GM12878 (cell line): Measurements from ENCODE around the gene ATG4A. TPM values are rescaled to one million over a fixed set of nuclear protein-coding genes. Genes with fewer than 3 reads are reported as not detected.

Experiments
- ATAC-seq: fragments of 200-7000 bp; cut with Tn5 transposase; 3 replicates; pipeline ENCODE4 v1.9.1; 2020; ENCODE audit warnings: mild to moderate bottlenecking, moderate library complexity
- BruUV-seq: library from RNA; stranded (reverse); fragments of 400-500 nt; replicated peaks from 2 replicates; lab custom pipeline; 2021; lab: Mats Ljungman, UMichigan
- CTCF ChIA-PET: fragments of 300-600 bp; sonication (Branson Sonifier 250); formaldehyde crosslinking; extraction: SDS; loops from one replicate; lab custom pipeline; 2021; ENCODE audit warnings: inconsistent platforms; lab: Yijun Ruan, JAX
- POLR2A ChIA-PET: fragments of 350-600 bp; formaldehyde crosslinking; extraction: SDS; loops from one replicate; lab custom pipeline; 2021; ENCODE audit warnings: inconsistent platforms; lab: Charles Lee
- RAD21 ChIA-PET: fragments of 300-600 bp; sonication (Branson Sonifier 250); formaldehyde crosslinking; loops from one replicate; lab custom pipeline; 2023; ENCODE audit warnings: antibody characterized with exemption; ENCODE audit not compliant: unreplicated experiment; lab: Charles Lee
- SMC1A ChIA-PET: fragments of 300-600 bp; sonication (Branson Sonifier 250); formaldehyde crosslinking; loops from one replicate; lab custom pipeline; 2023; ENCODE audit not compliant: unreplicated experiment, uncharacterized antibody; lab: Charles Lee
- DNase-seq: peaks from one replicate; pipeline ENCODE4 v3.0.0-alpha.2; 2011; ENCODE audit warnings: low read depth, low spot score
- FAIRE-seq: peaks from 3 replicates; lab custom pipeline; 2011; peaks lifted over from hg19 to GRCh38; lab: Jason Lieb, UNC
- H2AFZ ChIP-seq: 2 replicates; pipeline ENCODE4 v1.6.0; 2011; ENCODE audit warnings: low read depth, low read length, control low read depth; ENCODE audit not compliant: control insufficient read depth
- H3K27ac ChIP-seq: 2 replicates; pipeline ENCODE4 v1.5.1; 2011; ENCODE audit warnings: control low read depth; ENCODE audit not compliant: control insufficient read depth, insufficient read depth
- H3K27me3 ChIP-seq, 2 experiments: replicated peaks in 1 of 2; 2 replicates each; pipeline versions ENCODE4 v1.6.0 to v1.6.1; 2011; ENCODE audit warnings: low read length in 1 of 2; ENCODE audit not compliant: control insufficient read depth in 2 of 2, insufficient read depth in 2 of 2
- H3K36me3 ChIP-seq, 2 experiments: 2 replicates each; pipeline ENCODE4 v1.5.1; 2011; ENCODE audit warnings: low read length in 1 of 2; ENCODE audit not compliant: control insufficient read depth in 2 of 2, insufficient read depth in 2 of 2
- H3K4me1 ChIP-seq: 2 replicates; pipeline ENCODE4 v1.6.1; 2011; ENCODE audit warnings: mild to moderate bottlenecking, low read length, moderate library complexity, mixed read lengths; ENCODE audit not compliant: control insufficient read depth, insufficient read depth
- H3K4me2 ChIP-seq: 2 replicates; pipeline ENCODE4 v1.6.0; 2011; ENCODE audit warnings: control low read depth; ENCODE audit not compliant: control insufficient read depth, insufficient read depth
- H3K4me3 ChIP-seq: fragments of 200-600 bp; sonication (generic); 2 replicates; pipeline ENCODE4 v1.5.1; 2016
- H3K79me2 ChIP-seq: 2 replicates; pipeline ENCODE4 v1.6.0; 2011; ENCODE audit warnings: low read length; ENCODE audit not compliant: control insufficient read depth, insufficient read depth
- H3K9ac ChIP-seq: 2 replicates; pipeline ENCODE4 v1.8.0; 2011; ENCODE audit warnings: low read length, control low read depth, mixed read lengths; ENCODE audit not compliant: control insufficient read depth, insufficient read depth
- H3K9me3 ChIP-seq: replicated peaks from 3 replicates; pipeline ENCODE4 v1.5.1; 2011; ENCODE audit warnings: mild to moderate bottlenecking, low read length; ENCODE audit not compliant: control insufficient read depth, insufficient read depth
- H4K20me1 ChIP-seq: 2 replicates; pipeline ENCODE4 v1.6.0; 2011; ENCODE audit not compliant: control insufficient read depth, insufficient read depth
- CBX5 ChIP-seq: sonication (generic); IDR thresholded peaks from 2 replicates; pipeline ENCODE4 v1.6.1; 2016; ENCODE audit warnings: low read depth, moderate library complexity, mild to moderate bottlenecking, inconsistent platforms
- EZH2 ChIP-seq: IDR thresholded peaks from 2 replicates; pipeline ENCODE4 v1.6.1; 2012; ENCODE audit warnings: low read depth, mild to moderate bottlenecking, control low read depth, inconsistent platforms, low read length, borderline replicate concordance; ENCODE audit not compliant: control insufficient read depth
- FOS ChIP-seq: IDR thresholded peaks from 3 replicates; pipeline ENCODE4 v1.6.1; 2011; ENCODE audit warnings: borderline replicate concordance; ENCODE audit not compliant: insufficient read length; ENCODE audit errors: extremely low read depth
- HDAC2 ChIP-seq: fragments of 200-600 bp; sonication (generic); IDR thresholded peaks from 2 replicates; pipeline ENCODE4 v1.6.1; 2017
- NFYB ChIP-seq: IDR thresholded peaks from 2 replicates; pipeline ENCODE4 v1.6.1; 2011; ENCODE audit warnings: low read depth, mild to moderate bottlenecking, low read length, improper control_type of control experiment, moderate library complexity; ENCODE audit not compliant: insufficient read depth
- RELA ChIP-seq: fragments of 450-650 bp; IDR thresholded peaks from 2 replicates; pipeline ENCODE4 v1.8.0; 2014; ENCODE audit warnings: borderline replicate concordance; ENCODE audit not compliant: partially characterized antibody
- WGBS: methylation state at CpG from one replicate; pipeline ENCODE4 v1.1.6; 2016; ENCODE audit warnings: low lambda C conversion rate; ENCODE audit not compliant: insufficient replicate concordance, insufficient coverage; ENCODE audit errors: missing lambda C conversion rate; 5-methylcytosine and 5-hydroxymethylcytosine counted together
- in situ Hi-C: fragments of 300-500 bp; cut with MboI; formaldehyde crosslinking; loops from 9 replicates; pipeline ENCODE4 v1.14.3; 2018; ENCODE audit warnings: mixed read lengths
- intact Hi-C: fragments of 100-400 bp; cut with micrococcal nuclease; formaldehyde crosslinking; loops from one replicate; pipeline ENCODE4 v1.14.2; 2022; ENCODE audit not compliant: unreplicated experiment
- polyA plus RNA-seq, 11 experiments: library from polyadenylated mRNA; depleted of rRNA in 4 of 11; unstranded in 6 of 11; stranded (reverse) in 5 of 11; fragments of >200 nt; fragmentation: Nextera tagmentation in 4 of 11; fragmentation: Illumina TruSeq in 1 of 11; extraction: Ambion mirVana in 4 of 11; extraction: Trizol in 1 of 11; gene quantifications; 1 replicate in 1 of 11; 2 replicates in 10 of 11; pipeline versions ENCODE4 v1.2.1 to v1.2.3, GENCODE V29; 2011 to 2016; ENCODE audit warnings: inconsistent platforms in 2 of 11, missing spikeins in 2 of 11, low read depth in 1 of 11
- total RNA-seq, 4 experiments: library from RNA; depleted of rRNA in 3 of 4; stranded (reverse); fragments of >200 nt in 3 of 4; fragmentation: Illumina TruSeq in 1 of 4; extraction: Trizol in 1 of 4; gene quantifications; 2 replicates each; pipeline versions ENCODE4 v1.2.1 to v1.2.3, GENCODE V29; 2013 to 2021
- TF ChIP-seq, protein P1 (sequence below): fragments of 450-650 bp; IDR thresholded peaks from 2 replicates; pipeline ENCODE4 v1.6.1; 2018; ENCODE audit warnings: mild to moderate bottlenecking, low read depth, moderate library complexity; ENCODE audit not compliant: partially characterized antibody

Gene ATG4A
- total and polyA plus RNA-seq, 10 of the 15 experiments (the other 5 are each of a cell fraction or from before 2014, with no cell fraction given): 9.1 to 22.0 (median 15.5) TPM

DNA sequence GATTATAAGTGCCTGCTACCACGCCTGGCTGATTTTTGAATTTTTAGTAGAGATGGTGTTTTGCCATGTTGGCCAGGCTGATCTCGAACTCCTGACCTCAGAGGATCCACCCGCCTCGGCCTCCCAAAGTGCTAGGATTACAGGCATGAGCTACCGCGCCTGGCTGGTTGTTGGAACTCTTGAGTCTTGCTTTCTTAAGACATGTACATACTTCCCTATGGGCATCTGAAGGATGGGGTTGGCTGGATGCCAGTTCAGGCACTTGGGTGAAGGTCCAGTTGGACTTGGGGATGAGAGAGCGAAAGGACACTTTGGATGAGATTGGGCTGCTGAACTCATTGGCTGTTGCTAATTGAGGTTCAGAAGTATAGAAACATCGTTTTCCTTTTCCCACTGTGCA, 40.5 kb downstream of the ATG4A start:
- ChIA-PET SMC1A (interaction anchor here (0.6 kb wide), 1 partner anchor 452 kb away, joined by 3 read pairs; no protein-coding TSS in a partner anchor), RAD21 (no interaction called here), POLR2A (interaction anchor here (0.7 kb wide), 1 partner anchor 29 kb away, joined by 4 read pairs; no protein-coding TSS in a partner anchor), CTCF (no interaction called here)
- Histone ChIP-seq H3K27me3 (no peaks in the 10 kb centered on the region), H3K4me3 (no peak overlapping the region), H3K36me3 (peaks cover 0 to 5% of the 10 kb centered on the region in 2 experiments; a peak in 3 of 4 replicates), H3K9ac (no peak overlapping the region), H3K9me3 (no peaks in the 10 kb centered on the region), H3K27ac (no peak overlapping the region), H3K4me1 (no peaks in the 10 kb centered on the region), H3K79me2 (no peaks in the 10 kb centered on the region), H2AFZ (no peak overlapping the region), H4K20me1 (no peaks in the 10 kb centered on the region), H3K4me2 (no peak overlapping the region)
- BruUV-seq: no TSS peak
- intact Hi-C loops: no loop called here
- FAIRE-seq (no peak), ATAC-seq (no peak), DNase-seq (no peak)
- no peak for TF ChIP-seq NFYB
- TF ChIP-seq HDAC2: no peak
- TF ChIP-seq FOS: no peak
- TF ChIP-seq, protein P1, sequence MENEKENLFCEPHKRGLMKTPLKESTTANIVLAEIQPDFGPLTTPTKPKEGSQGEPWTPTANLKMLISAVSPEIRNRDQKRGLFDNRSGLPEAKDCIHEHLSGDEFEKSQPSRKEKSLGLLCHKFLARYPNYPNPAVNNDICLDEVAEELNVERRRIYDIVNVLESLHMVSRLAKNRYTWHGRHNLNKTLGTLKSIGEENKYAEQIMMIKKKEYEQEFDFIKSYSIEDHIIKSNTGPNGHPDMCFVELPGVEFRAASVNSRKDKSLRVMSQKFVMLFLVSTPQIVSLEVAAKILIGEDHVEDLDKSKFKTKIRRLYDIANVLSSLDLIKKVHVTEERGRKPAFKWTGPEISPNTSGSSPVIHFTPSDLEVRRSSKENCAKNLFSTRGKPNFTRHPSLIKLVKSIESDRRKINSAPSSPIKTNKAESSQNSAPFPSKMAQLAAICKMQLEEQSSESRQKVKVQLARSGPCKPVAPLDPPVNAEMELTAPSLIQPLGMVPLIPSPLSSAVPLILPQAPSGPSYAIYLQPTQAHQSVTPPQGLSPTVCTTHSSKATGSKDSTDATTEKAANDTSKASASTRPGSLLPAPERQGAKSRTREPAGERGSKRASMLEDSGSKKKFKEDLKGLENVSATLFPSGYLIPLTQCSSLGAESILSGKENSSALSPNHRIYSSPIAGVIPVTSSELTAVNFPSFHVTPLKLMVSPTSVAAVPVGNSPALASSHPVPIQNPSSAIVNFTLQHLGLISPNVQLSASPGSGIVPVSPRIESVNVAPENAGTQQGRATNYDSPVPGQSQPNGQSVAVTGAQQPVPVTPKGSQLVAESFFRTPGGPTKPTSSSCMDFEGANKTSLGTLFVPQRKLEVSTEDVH: no peak
- no peak for TF ChIP-seq RELA
- TF ChIP-seq CBX5: no peak
- TF ChIP-seq EZH2: no peak
- 49% methylated on average over 8 of the region's 8 CpGs for WGBS
- in situ Hi-C loops: no loop called here
